Neural cell (in vitro differentiated cells): ENCODE data around the gene SAPCD1. TPM values are rescaled to one million over a fixed set of nuclear protein-coding genes. Genes with fewer than 3 reads are reported as not detected.

ENCODE experiments used
- H2AFZ ChIP-seq: fragments of 200-600, 300-800 bp; sonication (generic), shearing (Covaris generic); 2 replicates; pipeline ENCODE4 v1.6.0; 2014; ENCODE audit warnings: low read depth, mild to moderate bottlenecking, antibody characterized with exemption, low read length, moderate library complexity
- H3F3A ChIP-seq: fragments of 200-600 bp; shearing (Covaris generic); 2 replicates; pipeline ENCODE4 v1.6.1; 2016; ENCODE audit warnings: mild to moderate bottlenecking, moderate library complexity, mixed read lengths, antibody characterized with exemption, low read length; ENCODE audit not compliant: insufficient read depth, poor library complexity, severe bottlenecking
- H3K27ac ChIP-seq: fragments of 200-600, 300-800 bp; sonication (generic), shearing (Covaris generic); 2 replicates; pipeline ENCODE4 v1.5.1; 2014; ENCODE audit warnings: mild to moderate bottlenecking, low read length, moderate library complexity
- H3K27me3 ChIP-seq: fragments of 300-800, 200-600 bp; sonication (generic), shearing (Covaris generic); 2 replicates; pipeline ENCODE4 v1.6.0; 2014; ENCODE audit warnings: mild to moderate bottlenecking, low read depth, low read length, moderate library complexity; ENCODE audit not compliant: insufficient read depth
- H3K36me3 ChIP-seq: fragments of 300-800, 200-600 bp; sonication (generic), shearing (Covaris generic); 2 replicates; pipeline ENCODE4 v1.5.1; 2014; ENCODE audit warnings: mild to moderate bottlenecking, antibody characterized with exemption, low read length, moderate library complexity; ENCODE audit not compliant: insufficient read depth
- H3K4me2 ChIP-seq: fragments of 300-800, 200-600 bp; sonication (generic), shearing (Covaris generic); 2 replicates; pipeline ENCODE4 v1.6.0; 2014; ENCODE audit warnings: mild to moderate bottlenecking, low read length
- H3K4me3 ChIP-seq: fragments of 300-800, 200-600 bp; sonication (generic), shearing (Covaris generic); 2 replicates; pipeline ENCODE4 v1.5.1; 2014; ENCODE audit warnings: mild to moderate bottlenecking, low read length, moderate library complexity
- H3K79me2 ChIP-seq: fragments of 200-600 bp; shearing (Covaris generic); replicated peaks from 2 replicates; pipeline ENCODE4 v1.6.0; 2014; ENCODE audit warnings: mild to moderate bottlenecking, low read length, moderate library complexity; ENCODE audit not compliant: insufficient read depth
- H3K9ac ChIP-seq: fragments of 300-800, 200-600 bp; sonication (generic), shearing (Covaris generic); 2 replicates; pipeline ENCODE4 v1.6.1; 2016; ENCODE audit warnings: mild to moderate bottlenecking, low read length, mixed read lengths
- H3K9me2 ChIP-seq: fragments of 200-600 bp; shearing (Covaris generic); 2 replicates; pipeline ENCODE4 v1.6.1; 2016; ENCODE audit warnings: mild to moderate bottlenecking, low read length, mixed read lengths; ENCODE audit not compliant: insufficient read depth
- H3K9me3 ChIP-seq: fragments of 200-600, 300-800 bp; sonication (generic), shearing (Covaris generic); 2 replicates; pipeline ENCODE4 v1.6.1; 2016; ENCODE audit warnings: mild to moderate bottlenecking, mixed run types, low read length, moderate library complexity, mixed read lengths
- H4K20me1 ChIP-seq: fragments of 200-600 bp; shearing (Covaris generic); 2 replicates; pipeline ENCODE4 v1.6.1; 2016; ENCODE audit warnings: mild to moderate bottlenecking, mixed run types; ENCODE audit not compliant: insufficient read depth
- EP300 ChIP-seq: fragments of 450-650 bp; conservative IDR thresholded peaks from 2 replicates; pipeline ENCODE4 v1.6.1; 2014; ENCODE audit warnings: antibody characterized with exemption, mild to moderate bottlenecking, moderate library complexity; ENCODE audit not compliant: poor library complexity, severe bottlenecking
- EZH2 ChIP-seq: fragments of 200-600, 300-800 bp; shearing (Covaris generic), sonication (generic); IDR thresholded peaks from 2 replicates; pipeline ENCODE4 v1.6.1; 2014; ENCODE audit warnings: antibody characterized with exemption, low read length, borderline replicate concordance, mild to moderate bottlenecking; ENCODE audit not compliant: insufficient read depth, poor library complexity, severe bottlenecking
- POLR2AphosphoS5 ChIP-seq: IDR thresholded peaks from 2 replicates; pipeline ENCODE4 v1.6.1; 2012
- SMC3 ChIP-seq: fragments of 450-650 bp; conservative IDR thresholded peaks from 2 replicates; pipeline ENCODE4 v1.6.1; 2014; ENCODE audit warnings: antibody characterized with exemption, mild to moderate bottlenecking, moderate library complexity; ENCODE audit not compliant: poor library complexity
- TAF1 ChIP-seq: IDR thresholded peaks from 2 replicates; pipeline ENCODE4 v1.6.1; 2012; ENCODE audit warnings: low read depth
- polyA plus RNA-seq: library from polyadenylated mRNA; depleted of rRNA; stranded (reverse); fragments of >200 nt; gene quantifications from 2 replicates; pipeline ENCODE4 v1.2.3, GENCODE V29; 2014
- TF ChIP-seq, protein P1 (sequence below): fragments of 450-650 bp; IDR thresholded peaks from 2 replicates; pipeline ENCODE4 v1.5.1; 2014; ENCODE audit warnings: antibody characterized with exemption, mild to moderate bottlenecking, moderate library complexity; ENCODE audit not compliant: poor library complexity, severe bottlenecking
- TF ChIP-seq, protein P2 (sequence below): IDR thresholded peaks from 2 replicates; pipeline ENCODE4 v1.6.1; 2012; ENCODE audit warnings: borderline replicate concordance

Gene SAPCD1
- polyA plus RNA-seq, 1 donor from 2014 or later, result not detected

DNA sequence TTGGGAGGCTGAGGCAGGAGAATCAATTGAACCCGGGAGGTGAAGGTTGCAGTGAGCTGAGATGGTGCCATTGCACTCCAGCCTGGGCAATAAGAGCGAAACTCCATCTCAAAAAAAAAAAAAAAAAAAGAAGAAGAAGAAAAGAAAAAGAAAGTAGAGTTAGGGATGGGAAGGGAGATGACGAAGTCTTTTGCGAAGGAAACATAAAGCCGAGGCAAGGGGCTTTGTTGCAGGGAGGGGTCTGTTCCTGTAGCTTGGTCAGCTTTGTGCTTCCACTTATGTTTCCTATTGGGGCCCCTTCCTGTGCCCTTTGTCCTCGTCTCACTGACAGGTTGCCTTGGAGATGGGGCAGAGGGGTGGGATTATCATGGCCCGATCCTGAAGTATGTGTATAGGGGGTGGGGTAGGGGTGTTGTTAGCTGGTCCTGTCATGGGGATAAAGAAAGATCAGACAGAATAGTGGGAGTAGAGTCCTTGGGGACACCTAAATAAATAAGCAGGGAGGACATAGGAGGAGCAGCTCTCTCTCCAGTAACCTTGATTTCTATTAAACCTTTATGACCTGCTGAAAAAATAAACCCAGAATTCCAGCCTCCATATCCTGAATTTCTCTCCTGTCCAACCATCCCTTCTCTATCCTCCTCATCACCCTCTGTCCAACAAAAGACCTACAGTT, 25.0 kb upstream of the SAPCD1 start:
- H3K9me2 ChIP-seq, result no peaks in the 10 kb centered on the region
- H3K4me2 ChIP-seq, result no peak overlapping the region
- no peaks in the 10 kb centered on the region for H3K27me3 ChIP-seq
- TF ChIP-seq EP300 (no peak), EZH2 (no peak), TAF1 (no peak), SMC3 (no peak), POLR2AphosphoS5 (no peak)
- TF ChIP-seq, protein P1, sequence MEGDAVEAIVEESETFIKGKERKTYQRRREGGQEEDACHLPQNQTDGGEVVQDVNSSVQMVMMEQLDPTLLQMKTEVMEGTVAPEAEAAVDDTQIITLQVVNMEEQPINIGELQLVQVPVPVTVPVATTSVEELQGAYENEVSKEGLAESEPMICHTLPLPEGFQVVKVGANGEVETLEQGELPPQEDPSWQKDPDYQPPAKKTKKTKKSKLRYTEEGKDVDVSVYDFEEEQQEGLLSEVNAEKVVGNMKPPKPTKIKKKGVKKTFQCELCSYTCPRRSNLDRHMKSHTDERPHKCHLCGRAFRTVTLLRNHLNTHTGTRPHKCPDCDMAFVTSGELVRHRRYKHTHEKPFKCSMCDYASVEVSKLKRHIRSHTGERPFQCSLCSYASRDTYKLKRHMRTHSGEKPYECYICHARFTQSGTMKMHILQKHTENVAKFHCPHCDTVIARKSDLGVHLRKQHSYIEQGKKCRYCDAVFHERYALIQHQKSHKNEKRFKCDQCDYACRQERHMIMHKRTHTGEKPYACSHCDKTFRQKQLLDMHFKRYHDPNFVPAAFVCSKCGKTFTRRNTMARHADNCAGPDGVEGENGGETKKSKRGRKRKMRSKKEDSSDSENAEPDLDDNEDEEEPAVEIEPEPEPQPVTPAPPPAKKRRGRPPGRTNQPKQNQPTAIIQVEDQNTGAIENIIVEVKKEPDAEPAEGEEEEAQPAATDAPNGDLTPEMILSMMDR, result no peak
- no peak overlapping the region for H3K9ac ChIP-seq
- H3K4me3 ChIP-seq, result no peak overlapping the region
- no peak overlapping the region for H3K27ac ChIP-seq
- H3K9me3 ChIP-seq, result no peaks in the 10 kb centered on the region
- H2AFZ ChIP-seq, result no peak overlapping the region
- no peaks in the 10 kb centered on the region for H3K36me3 ChIP-seq
- H3F3A ChIP-seq, result no peaks in the 10 kb centered on the region
- no peaks in the 10 kb centered on the region for H3K79me2 ChIP-seq
- no peaks in the 10 kb centered on the region for H4K20me1 ChIP-seq

DNA sequence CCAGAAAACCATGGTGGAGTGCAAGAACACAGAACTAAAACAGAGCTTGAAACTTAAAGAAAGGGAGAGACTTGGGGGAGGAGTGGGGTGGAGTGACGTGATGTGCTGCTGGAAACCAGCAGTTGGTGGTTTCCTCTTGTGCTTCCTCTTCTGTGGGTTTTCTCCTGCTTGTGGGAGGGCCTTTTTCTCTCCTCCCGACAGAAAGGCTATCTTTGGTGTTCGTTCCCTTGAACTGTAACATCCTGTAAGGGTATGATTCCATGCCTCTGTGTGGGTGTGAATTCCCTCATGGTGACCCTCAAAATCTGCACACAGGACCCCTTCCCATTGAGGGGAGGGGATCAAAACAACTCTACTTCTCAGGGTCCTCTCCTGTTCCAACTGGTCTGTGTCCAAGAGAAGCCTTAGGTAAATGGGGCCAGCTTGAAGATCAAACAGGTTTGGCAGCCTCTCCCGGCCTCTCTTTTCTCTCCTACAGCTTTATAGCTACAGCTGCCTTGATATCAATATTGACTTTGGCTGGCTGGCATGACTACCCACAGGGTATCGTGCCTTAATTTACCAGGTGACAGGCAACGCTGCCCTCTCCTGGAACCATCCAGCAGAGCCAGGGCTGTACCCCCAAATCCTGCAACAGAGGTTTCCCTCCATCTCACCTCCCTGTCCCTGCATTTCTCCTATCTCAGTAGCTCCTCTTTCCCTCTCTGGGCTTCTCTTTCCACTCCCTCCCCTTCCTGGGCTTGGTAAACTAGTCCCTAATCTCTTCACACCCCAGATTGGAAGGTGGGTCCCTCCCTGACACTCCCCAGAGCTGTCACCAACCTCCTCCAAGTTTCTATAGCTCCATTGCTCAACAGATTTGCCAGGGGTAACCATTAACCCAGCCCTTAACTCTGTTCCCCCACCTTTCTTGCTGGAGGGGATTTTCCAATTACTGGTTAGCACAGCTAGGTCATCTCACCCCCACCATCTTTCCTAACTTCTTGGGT, 24.2 kb upstream of the SAPCD1 start:
- H3K4me2 ChIP-seq, result no peak overlapping the region
- TF ChIP-seq, protein P2, sequence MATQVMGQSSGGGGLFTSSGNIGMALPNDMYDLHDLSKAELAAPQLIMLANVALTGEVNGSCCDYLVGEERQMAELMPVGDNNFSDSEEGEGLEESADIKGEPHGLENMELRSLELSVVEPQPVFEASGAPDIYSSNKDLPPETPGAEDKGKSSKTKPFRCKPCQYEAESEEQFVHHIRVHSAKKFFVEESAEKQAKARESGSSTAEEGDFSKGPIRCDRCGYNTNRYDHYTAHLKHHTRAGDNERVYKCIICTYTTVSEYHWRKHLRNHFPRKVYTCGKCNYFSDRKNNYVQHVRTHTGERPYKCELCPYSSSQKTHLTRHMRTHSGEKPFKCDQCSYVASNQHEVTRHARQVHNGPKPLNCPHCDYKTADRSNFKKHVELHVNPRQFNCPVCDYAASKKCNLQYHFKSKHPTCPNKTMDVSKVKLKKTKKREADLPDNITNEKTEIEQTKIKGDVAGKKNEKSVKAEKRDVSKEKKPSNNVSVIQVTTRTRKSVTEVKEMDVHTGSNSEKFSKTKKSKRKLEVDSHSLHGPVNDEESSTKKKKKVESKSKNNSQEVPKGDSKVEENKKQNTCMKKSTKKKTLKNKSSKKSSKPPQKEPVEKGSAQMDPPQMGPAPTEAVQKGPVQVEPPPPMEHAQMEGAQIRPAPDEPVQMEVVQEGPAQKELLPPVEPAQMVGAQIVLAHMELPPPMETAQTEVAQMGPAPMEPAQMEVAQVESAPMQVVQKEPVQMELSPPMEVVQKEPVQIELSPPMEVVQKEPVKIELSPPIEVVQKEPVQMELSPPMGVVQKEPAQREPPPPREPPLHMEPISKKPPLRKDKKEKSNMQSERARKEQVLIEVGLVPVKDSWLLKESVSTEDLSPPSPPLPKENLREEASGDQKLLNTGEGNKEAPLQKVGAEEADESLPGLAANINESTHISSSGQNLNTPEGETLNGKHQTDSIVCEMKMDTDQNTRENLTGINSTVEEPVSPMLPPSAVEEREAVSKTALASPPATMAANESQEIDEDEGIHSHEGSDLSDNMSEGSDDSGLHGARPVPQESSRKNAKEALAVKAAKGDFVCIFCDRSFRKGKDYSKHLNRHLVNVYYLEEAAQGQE, result no peak
- TF ChIP-seq, protein P1, result peak; percentile 24
- TF ChIP-seq EP300, result no peak
- no peaks in the 10 kb centered on the region for H3K9me2 ChIP-seq
- no peaks in the 10 kb centered on the region for H4K20me1 ChIP-seq
- H3F3A ChIP-seq, result no peaks in the 10 kb centered on the region
- no peaks in the 10 kb centered on the region for H3K36me3 ChIP-seq
- no peak overlapping the region for H2AFZ ChIP-seq
- H3K9me3 ChIP-seq, result no peaks in the 10 kb centered on the region
- H3K27me3 ChIP-seq, result no peaks in the 10 kb centered on the region
- H3K4me3 ChIP-seq, result no peak overlapping the region
- no peak overlapping the region for H3K27ac ChIP-seq
- no peaks in the 10 kb centered on the region for H3K79me2 ChIP-seq
- no peak overlapping the region for H3K9ac ChIP-seq
